Activated CD8-positive, alpha-beta T cell treated with anti-CD3 and anti-CD28 coated beads, Interleukin-2, amount 10 ng/mL, durations not matched to agents 7 days and 5 days (primary cell): ENCODE results near the gene RUNX1. TPM values are rescaled to one million over a fixed set of nuclear protein-coding genes. Genes with fewer than 3 reads are reported as not detected.

Experiments used
- ATAC-seq: fragments of 150-1000 bp; cut with Tn5 transposase; one replicate; pipeline ENCODE4 v1.10.0; 2021; ENCODE audit warnings: moderate library complexity
- CTCF ChIA-PET: fragments of 350-600 bp; sonication (Branson Sonifier 250); formaldehyde crosslinking; loops from one replicate; lab custom pipeline; 2021; ENCODE audit warnings: antibody characterized with exemption; lab: Charles Lee
- POLR2A ChIA-PET: fragments of 350-600 bp; sonication (Branson Sonifier 250); formaldehyde crosslinking; loops from one replicate; lab custom pipeline; 2021; ENCODE audit warnings: antibody characterized with exemption; lab: Charles Lee
- DNase-seq: peaks from one replicate; pipeline ENCODE4 v3.0.0-alpha.2; 2020
- H3K27ac Mint-ChIP-seq: one replicate; pipeline ENCODE4 v1.8.0; 2021; ENCODE audit warnings: mild to moderate bottlenecking, mixed read lengths
- H3K27me3 Mint-ChIP-seq: one replicate; pipeline ENCODE4 v1.8.0; 2021; ENCODE audit warnings: low read depth, mixed read lengths
- H3K36me3 Mint-ChIP-seq: one replicate; pipeline ENCODE4 v1.8.0; 2021; ENCODE audit warnings: low read depth, mixed read lengths
- H3K4me1 Mint-ChIP-seq: one replicate; pipeline ENCODE4 v1.8.0; 2021; ENCODE audit warnings: low read depth, mixed read lengths
- H3K4me3 Mint-ChIP-seq: one replicate; pipeline ENCODE4 v1.8.0; 2021; ENCODE audit warnings: mild to moderate bottlenecking, mixed read lengths
- H3K9me3 Mint-ChIP-seq: one replicate; pipeline ENCODE4 v1.8.0; 2022; ENCODE audit warnings: mixed read lengths; ENCODE audit not compliant: insufficient read depth
- total RNA-seq, 2 experiments: library from RNA; stranded (reverse); gene quantifications; one replicate each; pipeline ENCODE4 v1.2.3, GENCODE V29; 2021

Gene RUNX1
- total RNA-seq, 2 experiments from 2014 or later: 10.4 to 10.6 TPM

GRCh38 chr21:34838956-34839820, 209.9 kb downstream of the RUNX1 start:
- Mint-ChIP-seq H3K4me3 (no peak overlapping the region), H3K36me3 (peaks cover 4% of the 10 kb centered on the region), H3K27ac (no peak overlapping the region), H3K4me1 (peaks cover 30% of the 10 kb centered on the region), H3K9me3 (no peaks in the 10 kb centered on the region), H3K27me3 (peaks cover 7% of the 10 kb centered on the region)
- ATAC-seq: no peak
- ChIA-PET CTCF (no interaction called here), POLR2A (no interaction called here)
- no peak for DNase-seq

DNA sequence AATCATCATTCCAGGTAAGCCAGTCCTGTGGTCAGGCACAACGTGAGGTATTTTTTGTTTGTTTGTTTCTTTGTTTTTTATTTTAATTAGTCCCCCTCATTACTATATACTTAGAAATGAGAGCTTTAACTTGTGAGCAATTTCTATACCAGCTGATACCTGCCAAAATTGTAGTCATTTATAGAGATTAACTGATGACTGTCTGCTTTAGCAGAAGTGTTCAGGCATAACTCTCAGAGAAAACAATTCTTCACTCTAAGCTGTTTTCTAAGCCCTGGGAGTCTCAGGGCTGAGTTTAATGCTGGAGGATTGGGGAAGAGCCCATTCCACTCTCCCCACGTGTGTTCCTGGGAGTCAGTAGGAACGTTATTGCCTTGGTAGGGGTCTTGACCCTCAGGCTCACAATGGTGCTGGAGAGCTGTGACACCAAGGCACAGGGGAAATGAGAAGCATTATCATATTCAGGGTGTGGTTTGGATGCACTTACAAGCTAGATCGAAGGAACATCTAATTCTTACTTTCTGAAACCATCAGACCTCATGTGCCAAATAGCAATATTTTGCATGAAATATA, 212.1 kb downstream of the RUNX1 start:
- no peak overlapping the region for H3K4me3 Mint-ChIP-seq
- ChIA-PET CTCF (interaction anchor here (0.9 to 1.0 kb wide), 2 partner anchors 15 to 20 kb away, joined by 3 read pairs; no protein-coding TSS in a partner anchor), POLR2A (no interaction called here)
- peaks cover 27% of the 10 kb centered on the region for H3K4me1 Mint-ChIP-seq
- DNase-seq (no peak), ATAC-seq (no peak)
- H3K9me3 Mint-ChIP-seq: no peaks in the 10 kb centered on the region
- H3K27me3 Mint-ChIP-seq: no peaks in the 10 kb centered on the region
- H3K36me3 Mint-ChIP-seq: peaks cover 12% of the 10 kb centered on the region
- no peak overlapping the region for H3K27ac Mint-ChIP-seq

GRCh38 chr21:34836103-34836932, 212.8 kb downstream of the RUNX1 start:
- ATAC-seq (no peak), DNase-seq (no peak)
- ChIA-PET POLR2A (no interaction called here), CTCF (interaction anchor here (1.0 kb wide), 1 partner anchor 20 kb away, joined by 3 read pairs; no protein-coding TSS in a partner anchor)
- Mint-ChIP-seq H3K9me3 (no peaks in the 10 kb centered on the region), H3K27ac (no peak overlapping the region), H3K36me3 (peaks cover 13% of the 10 kb centered on the region), H3K27me3 (no peaks in the 10 kb centered on the region), H3K4me3 (no peak overlapping the region), H3K4me1 (peaks cover 27% of the 10 kb centered on the region)

- Mint-ChIP-seq H3K27me3 (no peaks in the 10 kb centered on the region), H3K36me3 (peaks cover 13% of the 10 kb centered on the region), H3K9me3 (no peaks in the 10 kb centered on the region), H3K4me3 (no peak overlapping the region), H3K4me1 (peaks cover 27% of the 10 kb centered on the region), H3K27ac (peak overlapping the region; percentile 60)
- CTCF ChIA-PET: no interaction called here
- DNase-seq (no peak), ATAC-seq (no peak)
- POLR2A ChIA-PET: interaction anchor here (0.7 kb wide), 1 partner anchor 9 kb away, joined by 3 read pairs; no protein-coding TSS in a partner anchor
Observed at GRCh38 chr21:34835526-34835925, 213.6 kb downstream of the RUNX1 start.

DNA sequence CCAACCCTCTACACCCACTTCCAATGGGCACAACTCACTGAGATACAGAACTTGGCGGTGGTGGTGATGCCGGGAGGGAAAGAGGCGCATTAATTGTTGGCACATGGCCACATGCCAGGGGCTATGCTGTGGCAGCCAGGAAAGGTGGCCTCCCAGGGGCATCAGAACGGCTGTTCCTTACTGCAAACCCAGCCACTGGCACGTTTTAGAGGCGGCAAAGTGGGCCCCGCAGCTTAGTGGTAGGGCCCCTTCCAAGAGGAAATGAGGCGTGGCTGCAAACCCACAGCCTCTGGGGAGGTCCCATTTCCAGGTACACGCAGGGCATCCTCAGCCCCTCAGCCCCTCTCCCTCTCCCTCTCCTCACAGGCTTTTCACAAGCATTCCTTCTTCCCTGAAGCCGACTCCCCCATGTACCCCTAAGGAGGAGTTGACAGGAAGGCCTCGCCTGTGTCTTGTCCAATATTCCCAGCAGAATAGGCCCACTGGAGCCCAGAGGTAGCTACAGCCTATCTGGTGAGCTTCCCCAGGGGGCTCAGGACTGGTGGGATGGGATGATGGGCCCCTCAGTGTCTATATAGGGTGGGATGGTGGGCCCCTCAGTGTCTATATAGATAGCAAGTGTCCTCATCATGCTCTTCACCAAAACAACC, 214.1 kb downstream of the RUNX1 start:
- Mint-ChIP-seq H3K27me3 (no peaks in the 10 kb centered on the region), H3K4me1 (peaks cover 27% of the 10 kb centered on the region), H3K36me3 (peaks cover 13% of the 10 kb centered on the region), H3K4me3 (no peak overlapping the region), H3K9me3 (no peaks in the 10 kb centered on the region), H3K27ac (peak overlapping the region; percentile 60)
- DNase-seq (peak; percentile 28), ATAC-seq (peak; percentile 42)
- CTCF ChIA-PET: interaction anchor here (1.3 kb wide), 1 partner anchor 90 kb away, joined by 4 read pairs; no protein-coding TSS in a partner anchor
- POLR2A ChIA-PET: interaction anchor here (0.6 to 0.8 kb wide), 3 partner anchors 9 to 327 kb away, joined by 3 read pairs; no protein-coding TSS in a partner anchor

- DNase-seq (no peak), ATAC-seq (no peak)
- Mint-ChIP-seq H3K36me3 (peaks cover 13% of the 10 kb centered on the region), H3K27ac (no peak overlapping the region), H3K4me3 (no peak overlapping the region), H3K4me1 (peaks cover 27% of the 10 kb centered on the region), H3K27me3 (no peaks in the 10 kb centered on the region), H3K9me3 (no peaks in the 10 kb centered on the region)
- POLR2A ChIA-PET: interaction anchor here (0.6 to 0.8 kb wide), 2 partner anchors 141 to 328 kb away, joined by 3 read pairs; no protein-coding TSS in a partner anchor
- CTCF ChIA-PET: interaction anchor here (1.3 kb wide), 1 partner anchor 89 kb away, joined by 4 read pairs; no protein-coding TSS in a partner anchor
Observed at GRCh38 chr21:34834290-34834689, 214.8 kb downstream of the RUNX1 start.

DNA sequence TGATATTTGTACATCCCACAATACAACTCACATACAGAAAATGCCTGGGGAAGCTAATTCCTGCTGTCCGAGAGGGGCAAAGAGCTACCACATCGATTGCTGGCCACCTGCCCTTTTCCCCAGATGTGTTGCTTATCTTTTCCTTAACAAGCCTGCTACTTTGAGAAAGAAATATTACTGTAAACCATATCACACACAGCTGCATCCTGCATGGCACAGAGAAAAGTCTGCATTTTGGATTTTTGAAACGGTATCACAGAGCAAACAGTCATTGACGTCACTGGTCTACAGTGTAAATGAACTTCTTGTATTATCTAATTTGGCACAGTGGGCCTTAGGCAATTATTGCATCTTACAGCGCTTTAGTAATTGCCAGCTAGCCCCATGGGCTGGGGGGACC, 215.6 kb downstream of the RUNX1 start:
- Mint-ChIP-seq H3K27ac (no peak overlapping the region), H3K9me3 (no peaks in the 10 kb centered on the region), H3K36me3 (peaks cover 17% of the 10 kb centered on the region), H3K27me3 (no peaks in the 10 kb centered on the region), H3K4me1 (peaks cover 22% of the 10 kb centered on the region), H3K4me3 (no peak overlapping the region)
- ATAC-seq (no peak), DNase-seq (no peak)
- CTCF ChIA-PET: interaction anchor here (1.3 to 1.6 kb wide), 3 partner anchors 25 to 88 kb away, joined by 3 to 4 read pairs (median 4); no protein-coding TSS in a partner anchor
- POLR2A ChIA-PET: no interaction called here

DNA sequence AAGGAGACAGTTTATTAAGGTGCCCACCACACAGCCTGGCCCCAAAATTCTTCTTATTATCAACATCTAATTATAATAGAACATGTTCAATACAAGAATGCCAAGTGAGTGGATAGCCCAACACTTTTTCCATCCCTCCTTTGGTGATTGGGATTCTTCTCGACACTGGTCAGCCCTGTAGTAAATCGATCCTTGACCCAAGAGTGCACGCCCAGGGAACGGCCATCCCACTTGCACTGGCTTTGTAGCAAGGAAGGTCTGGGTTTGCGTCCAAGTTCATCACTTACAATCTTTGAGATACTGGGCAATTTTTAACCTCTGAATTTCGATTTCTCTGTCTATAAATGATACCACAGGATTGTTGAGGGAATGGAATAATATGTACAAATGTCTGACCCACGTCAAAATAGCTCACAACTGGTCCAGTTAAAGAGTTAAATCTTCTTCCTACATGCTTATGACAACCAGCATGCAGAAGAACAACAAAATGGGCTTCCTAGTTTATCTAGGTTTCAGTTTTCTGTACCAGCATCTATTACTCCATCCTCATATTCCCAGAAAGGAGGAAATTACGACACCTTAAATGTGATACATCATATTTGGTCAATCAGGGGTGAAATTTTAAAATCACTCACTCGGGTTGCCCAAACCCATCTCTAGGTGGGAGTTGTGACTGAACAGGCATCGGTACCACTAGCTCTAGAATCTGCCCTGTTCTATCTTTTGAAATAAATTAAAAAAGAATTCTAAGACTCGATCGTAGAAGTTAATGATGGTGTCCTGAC, 218.5 kb downstream of the RUNX1 start:
- Mint-ChIP-seq H3K9me3 (peaks cover 6% of the 10 kb centered on the region), H3K27me3 (no peaks in the 10 kb centered on the region), H3K36me3 (peaks cover 26% of the 10 kb centered on the region), H3K4me3 (no peak overlapping the region), H3K4me1 (peaks cover 18% of the 10 kb centered on the region), H3K27ac (no peak overlapping the region)
- ATAC-seq: no peak
- CTCF ChIA-PET: no interaction called here
- POLR2A ChIA-PET: no interaction called here
- DNase-seq: no peak

GRCh38 chr21:34827445-34828235, 221.5 kb downstream of the RUNX1 start:
- Mint-ChIP-seq H3K4me3 (no peak overlapping the region), H3K36me3 (peaks cover 38% of the 10 kb centered on the region), H3K9me3 (peaks cover 9% of the 10 kb centered on the region), H3K4me1 (peaks cover 6% of the 10 kb centered on the region), H3K27ac (no peak overlapping the region), H3K27me3 (no peaks in the 10 kb centered on the region)
- ChIA-PET POLR2A (no interaction called here), CTCF (no interaction called here)
- ATAC-seq: no peak
- no peak for DNase-seq

GRCh38 chr21:34826836-34827235, 222.3 kb downstream of the RUNX1 start:
- ATAC-seq: no peak
- Mint-ChIP-seq H3K27me3 (no peaks in the 10 kb centered on the region), H3K36me3 (peaks cover 33% of the 10 kb centered on the region), H3K27ac (no peak overlapping the region), H3K4me1 (peaks cover 6% of the 10 kb centered on the region), H3K4me3 (no peak overlapping the region), H3K9me3 (peaks cover 9% of the 10 kb centered on the region)
- DNase-seq: no peak
- ChIA-PET CTCF (no interaction called here), POLR2A (no interaction called here)
